GM12865 (cell line): ENCODE measurements around the gene TRIP13.
"Not testable (repeated sequence)": the region's sequence is repeated elsewhere in the genome, so short reads cannot be mapped to it uniquely, and the experiment has no call there.

ENCODE experiments used
- DNase-seq: peaks from one replicate; pipeline ENCODE4 v3.0.0; 2010; ENCODE audit warnings: low read depth
- H3K4me3 ChIP-seq: 2 replicates; pipeline ENCODE4 v1.5.1; 2011; ENCODE audit warnings: mild to moderate bottlenecking, low read depth, low read length, control low read depth
- TF ChIP-seq, protein P1 (sequence below): IDR thresholded peaks from 2 replicates; pipeline ENCODE4 v1.5.1; 2011; ENCODE audit warnings: low read length, control low read depth, low read depth, inconsistent platforms; ENCODE audit not compliant: insufficient read depth; ENCODE audit errors: missing control alignments

The TRIP13 gene, protein sequence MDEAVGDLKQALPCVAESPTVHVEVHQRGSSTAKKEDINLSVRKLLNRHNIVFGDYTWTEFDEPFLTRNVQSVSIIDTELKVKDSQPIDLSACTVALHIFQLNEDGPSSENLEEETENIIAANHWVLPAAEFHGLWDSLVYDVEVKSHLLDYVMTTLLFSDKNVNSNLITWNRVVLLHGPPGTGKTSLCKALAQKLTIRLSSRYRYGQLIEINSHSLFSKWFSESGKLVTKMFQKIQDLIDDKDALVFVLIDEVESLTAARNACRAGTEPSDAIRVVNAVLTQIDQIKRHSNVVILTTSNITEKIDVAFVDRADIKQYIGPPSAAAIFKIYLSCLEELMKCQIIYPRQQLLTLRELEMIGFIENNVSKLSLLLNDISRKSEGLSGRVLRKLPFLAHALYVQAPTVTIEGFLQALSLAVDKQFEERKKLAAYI

DNA sequence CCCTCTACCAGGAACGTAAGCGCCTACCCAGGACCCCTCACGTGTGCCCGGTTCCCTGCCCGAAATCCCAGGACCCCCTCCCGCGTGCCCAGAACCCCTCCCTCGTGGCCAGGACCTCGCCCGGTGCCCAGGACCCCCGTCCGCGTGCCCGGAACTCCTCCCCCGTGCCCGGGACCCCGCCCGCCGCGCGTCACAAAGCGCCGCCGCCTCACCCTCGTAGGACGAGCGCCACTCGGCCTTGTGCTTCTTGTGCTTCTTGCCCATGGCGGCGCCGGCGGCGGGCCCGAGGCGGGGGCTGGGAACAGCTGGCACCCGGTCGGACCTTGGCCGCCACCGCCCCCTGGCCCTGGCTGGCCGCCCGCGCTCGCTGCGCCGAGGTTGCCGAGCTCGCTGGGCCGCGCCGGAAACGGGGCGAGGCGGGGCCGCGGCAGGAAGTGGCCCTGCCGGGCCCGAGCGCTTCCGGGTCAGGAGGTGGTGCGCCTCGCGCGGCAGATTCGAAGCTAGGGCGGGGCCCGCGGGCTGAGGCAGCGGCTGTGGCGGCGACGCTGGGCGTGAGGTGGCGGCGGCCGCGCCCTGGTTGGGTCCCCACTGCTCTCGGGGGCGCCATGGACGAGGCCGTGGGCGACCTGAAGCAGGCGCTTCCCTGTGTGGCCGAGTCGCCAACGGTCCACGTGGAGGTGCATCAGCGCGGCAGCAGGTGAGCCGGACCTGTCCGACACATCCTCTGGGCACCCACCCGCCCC is at the start of gene TRIP13, which contains the start of gene BRD9:
Gene TRIP13, plus strand, starts transcription at position 491 of the 743 bp plus-strand sequence. Its CDS starts 115 bp downstream, at position 606.
Gene BRD9, minus strand, starts transcription at position 408 of the 743 bp plus-strand sequence. Its CDS starts 144 bp downstream, at position 264.
- DNase-seq: peak; percentile 86
- TF ChIP-seq, protein P1, sequence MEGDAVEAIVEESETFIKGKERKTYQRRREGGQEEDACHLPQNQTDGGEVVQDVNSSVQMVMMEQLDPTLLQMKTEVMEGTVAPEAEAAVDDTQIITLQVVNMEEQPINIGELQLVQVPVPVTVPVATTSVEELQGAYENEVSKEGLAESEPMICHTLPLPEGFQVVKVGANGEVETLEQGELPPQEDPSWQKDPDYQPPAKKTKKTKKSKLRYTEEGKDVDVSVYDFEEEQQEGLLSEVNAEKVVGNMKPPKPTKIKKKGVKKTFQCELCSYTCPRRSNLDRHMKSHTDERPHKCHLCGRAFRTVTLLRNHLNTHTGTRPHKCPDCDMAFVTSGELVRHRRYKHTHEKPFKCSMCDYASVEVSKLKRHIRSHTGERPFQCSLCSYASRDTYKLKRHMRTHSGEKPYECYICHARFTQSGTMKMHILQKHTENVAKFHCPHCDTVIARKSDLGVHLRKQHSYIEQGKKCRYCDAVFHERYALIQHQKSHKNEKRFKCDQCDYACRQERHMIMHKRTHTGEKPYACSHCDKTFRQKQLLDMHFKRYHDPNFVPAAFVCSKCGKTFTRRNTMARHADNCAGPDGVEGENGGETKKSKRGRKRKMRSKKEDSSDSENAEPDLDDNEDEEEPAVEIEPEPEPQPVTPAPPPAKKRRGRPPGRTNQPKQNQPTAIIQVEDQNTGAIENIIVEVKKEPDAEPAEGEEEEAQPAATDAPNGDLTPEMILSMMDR: no peak
- H3K4me3 ChIP-seq: peak within 1 kb of the TSS; percentile 82

DNA sequence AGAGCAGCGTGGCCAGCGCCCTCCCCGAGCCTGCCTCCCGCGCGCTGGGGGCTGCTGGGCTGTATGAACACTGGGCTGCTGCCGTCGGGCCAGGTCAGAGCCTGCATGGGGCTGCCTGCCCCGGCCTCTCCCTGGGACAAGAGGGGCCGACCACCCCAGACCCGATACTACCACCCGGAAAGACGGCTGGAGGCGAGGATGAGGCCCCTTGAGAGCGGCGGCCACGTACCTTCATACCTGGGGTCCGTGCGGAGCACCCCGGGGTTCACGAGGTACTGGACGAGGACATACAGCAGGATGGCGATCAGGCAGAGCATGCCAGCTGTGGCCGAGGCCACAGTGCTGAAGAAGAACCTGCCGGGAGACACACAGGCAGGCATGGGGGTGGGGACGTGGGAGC is 49.3 kb upstream of the TRIP13 start:
- not testable (repeated sequence) for DNase-seq, H3K4me3 ChIP-seq

DNA sequence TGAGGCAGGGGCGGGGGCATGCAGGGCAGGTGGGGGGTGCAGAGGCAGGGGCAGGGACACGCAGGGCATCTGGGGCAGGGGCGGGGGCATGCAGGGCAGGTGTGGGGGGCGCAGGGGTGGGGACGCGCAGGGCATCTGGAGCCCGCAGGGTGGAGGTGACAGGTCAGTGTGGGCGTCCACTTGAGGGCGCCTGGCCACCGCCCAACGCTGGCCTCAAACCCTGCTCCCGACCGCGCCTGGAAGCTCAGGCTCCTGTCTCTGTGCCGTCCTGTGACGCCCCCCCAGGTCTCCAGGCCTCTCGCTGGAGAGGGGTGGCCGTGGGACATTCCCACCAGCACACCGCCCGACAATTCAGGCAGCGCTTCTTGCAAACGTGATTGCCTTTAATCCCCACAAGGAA is 48.8 kb upstream of the TRIP13 start:
- not testable (repeated sequence) for H3K4me3 ChIP-seq, DNase-seq

DNA sequence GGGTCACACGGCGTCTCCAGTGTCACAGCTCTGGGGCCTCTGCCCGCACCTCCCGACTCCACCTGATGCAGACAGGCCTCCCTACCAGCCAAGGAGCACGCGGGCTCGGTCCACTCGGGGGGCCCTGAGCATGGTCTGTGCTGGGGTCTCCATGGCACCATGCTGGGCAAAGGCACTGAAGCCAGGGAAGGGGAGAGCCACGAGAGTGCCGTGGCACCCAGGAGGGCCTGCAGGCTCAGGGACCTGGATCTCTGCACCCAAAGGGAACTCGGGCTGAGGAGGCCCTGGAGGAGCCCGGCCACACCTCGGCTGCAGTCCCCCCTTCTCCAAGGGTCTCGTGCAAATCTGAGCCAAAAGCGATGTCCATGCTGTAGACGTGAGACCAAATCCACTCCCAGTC is 48.3 kb upstream of the TRIP13 start:
- DNase-seq, H3K4me3 ChIP-seq: not testable (repeated sequence)

DNA sequence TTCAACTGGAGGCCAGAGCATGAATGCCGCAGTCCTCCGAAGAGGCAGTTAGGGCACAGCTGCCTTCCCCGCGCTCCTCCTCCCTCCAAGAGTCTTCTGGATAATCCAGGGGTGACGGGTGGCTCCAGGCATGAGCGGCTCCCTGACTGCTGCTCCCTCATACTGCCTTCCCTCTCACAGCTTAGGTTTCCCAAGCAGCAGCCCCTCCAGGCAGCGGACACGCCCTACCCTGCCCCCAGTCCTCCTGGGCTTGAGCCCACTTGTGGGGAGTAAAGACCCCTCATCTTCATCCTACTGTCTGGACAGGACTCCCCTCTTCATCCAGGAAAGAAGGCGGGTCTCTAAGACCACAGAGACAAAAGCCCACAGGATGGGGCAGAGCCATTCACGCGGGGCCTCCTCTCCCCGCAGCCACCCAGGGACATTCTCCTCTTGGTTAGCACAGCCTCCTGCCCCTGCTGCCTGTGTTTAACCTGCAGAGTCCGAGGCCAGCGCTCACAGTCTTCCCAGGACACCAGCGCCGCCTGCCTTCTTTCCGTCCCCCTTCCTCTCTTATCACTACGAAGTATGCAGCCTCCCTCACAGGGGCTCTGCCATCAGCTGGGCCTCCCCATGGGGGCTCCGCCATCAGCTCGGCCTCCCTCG is 47.5 kb upstream of the TRIP13 start:
- not testable (repeated sequence) for DNase-seq, H3K4me3 ChIP-seq

DNA sequence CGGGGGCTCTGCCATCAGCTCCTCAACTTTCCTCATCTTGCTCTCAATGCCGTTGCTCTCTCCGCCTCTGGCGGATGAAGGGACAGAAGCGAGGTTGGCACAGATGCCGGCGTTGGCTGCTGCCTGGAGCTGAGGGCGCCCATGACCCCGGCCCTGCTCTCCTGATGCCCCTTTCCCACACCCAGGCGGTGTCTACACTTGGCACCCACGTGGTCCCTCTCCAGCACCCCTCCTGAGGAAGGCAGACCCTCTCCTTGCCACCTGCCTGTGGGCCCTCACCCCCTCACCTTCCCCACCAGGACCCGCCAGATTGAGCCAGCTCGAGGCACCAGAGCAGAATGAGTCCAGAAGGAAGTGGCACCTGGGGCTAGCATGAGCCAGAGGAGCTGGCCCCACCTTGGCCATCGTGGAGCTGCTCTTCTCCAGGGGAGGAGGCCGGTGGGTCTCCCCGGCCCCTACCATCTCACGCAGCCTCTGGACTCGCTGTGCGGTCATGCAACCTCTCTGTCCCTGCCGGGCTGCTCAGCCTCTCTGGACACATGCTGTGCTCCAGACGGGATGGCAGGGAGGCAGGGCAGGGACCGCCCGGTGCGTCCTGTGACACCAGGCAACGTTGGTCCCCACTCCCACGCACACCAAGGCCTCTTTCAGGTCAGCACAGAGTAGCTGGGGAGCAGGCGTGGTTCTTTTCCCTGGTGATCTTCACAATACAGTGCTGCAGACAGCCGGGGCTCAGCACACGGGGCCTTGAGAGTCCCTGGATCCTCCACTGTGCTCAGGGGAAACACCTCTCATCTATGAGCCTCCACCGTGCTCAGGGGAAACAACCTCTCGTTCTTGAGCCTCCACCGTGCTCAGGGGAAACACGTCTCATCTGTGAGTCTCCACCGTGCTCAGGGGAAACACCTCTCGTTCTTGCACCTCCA is 46.7 kb upstream of the TRIP13 start:
- DNase-seq, H3K4me3 ChIP-seq: not testable (repeated sequence)

DNA sequence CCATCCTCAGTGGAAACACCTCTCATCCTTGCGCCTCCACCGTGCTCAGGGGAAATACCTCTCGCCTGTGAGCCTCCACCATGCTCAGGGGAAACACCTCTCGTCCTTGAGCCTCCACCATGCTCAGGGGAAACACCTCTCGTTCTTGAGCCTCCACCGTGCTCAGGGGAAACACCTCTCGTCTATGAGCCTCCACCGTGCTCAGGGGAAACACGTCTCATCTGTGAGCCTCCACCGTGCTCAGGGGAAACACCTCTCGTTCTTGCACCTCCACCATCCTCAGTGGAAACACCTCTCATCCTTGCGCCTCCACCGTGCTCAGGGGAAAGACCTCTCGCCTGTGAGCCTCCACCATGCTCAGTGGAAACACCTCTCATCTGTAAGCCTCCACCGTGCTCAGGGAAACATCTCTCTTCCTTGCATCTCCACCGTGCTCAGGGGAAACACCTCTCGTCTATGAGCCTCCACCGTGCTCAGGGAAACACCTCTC is 46.0 kb upstream of the TRIP13 start:
- not testable (repeated sequence) for H3K4me3 ChIP-seq
- peak; percentile 51 for DNase-seq

DNA sequence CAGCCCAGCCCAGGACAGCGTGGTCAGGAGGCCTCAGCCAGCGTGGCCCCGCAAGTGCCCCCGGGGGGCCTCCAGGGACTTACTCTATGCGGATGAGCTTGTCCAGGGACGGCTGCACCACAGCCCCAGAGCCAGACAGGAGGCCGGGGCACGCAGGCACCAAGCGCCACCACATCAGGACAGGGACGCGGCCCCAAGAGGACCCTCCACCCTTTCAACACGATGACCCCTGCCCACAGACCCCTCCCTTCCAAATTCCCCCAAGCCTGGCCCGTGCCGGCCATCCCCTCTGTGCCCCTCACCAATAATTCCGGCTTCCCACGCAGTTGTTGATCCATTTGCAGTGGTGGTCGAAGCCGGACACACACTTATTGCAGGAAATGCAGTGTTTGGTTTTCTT is 45.5 kb upstream of the TRIP13 start:
- H3K4me3 ChIP-seq, DNase-seq: not testable (repeated sequence)

DNA sequence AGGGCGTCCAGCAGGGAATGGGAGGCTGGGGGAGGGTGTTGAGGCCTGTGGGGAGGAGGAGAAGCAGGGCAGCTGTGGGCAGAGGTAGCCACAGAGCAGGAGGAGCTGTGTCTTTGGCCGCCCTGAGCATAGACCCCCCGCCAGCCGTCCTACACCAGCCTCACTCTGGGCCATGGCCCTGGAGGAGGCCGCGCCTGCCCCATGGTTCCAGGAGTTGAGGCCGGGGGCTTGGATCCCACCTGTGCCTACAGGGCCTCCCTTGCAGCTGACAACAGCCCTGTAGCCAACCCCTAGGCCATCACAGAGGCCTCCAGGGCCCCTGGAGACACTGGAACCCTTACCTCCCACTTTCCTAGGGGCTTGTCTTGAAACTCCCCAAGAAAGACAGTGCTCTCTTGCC is 44.9 kb upstream of the TRIP13 start:
- not testable (repeated sequence) for H3K4me3 ChIP-seq, DNase-seq

DNA sequence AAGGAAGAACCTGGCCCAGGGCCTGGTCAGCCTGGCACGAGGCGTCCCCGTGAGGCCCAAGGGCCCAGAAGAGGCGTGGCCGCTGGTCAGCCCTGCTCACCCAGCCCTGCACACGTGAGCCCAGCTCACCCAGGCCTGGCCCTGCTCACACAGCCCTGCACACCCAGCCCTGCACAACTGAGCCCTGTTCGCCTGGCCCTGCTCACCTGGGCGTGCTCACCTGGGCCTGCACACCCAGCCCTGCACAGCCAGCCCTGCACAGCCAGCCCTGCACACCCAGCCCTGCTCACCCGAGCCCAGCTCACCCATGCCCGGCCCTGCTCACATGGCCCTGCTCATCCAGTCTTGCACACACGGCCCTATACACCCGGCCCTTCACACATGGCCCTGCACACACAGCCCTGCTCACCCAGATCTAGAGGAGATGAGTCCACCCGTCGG is 44.0 kb upstream of the TRIP13 start:
- H3K4me3 ChIP-seq: no peak overlapping the region
- TF ChIP-seq, protein P1: no peak
- DNase-seq: no peak
